GM12801 (cell line): ENCODE measurements around the gene LRRC45.

Source experiments
- CTCF ChIP-seq: IDR thresholded peaks from one replicate; pipeline ENCODE4 v1.5.1; 2011; ENCODE audit warnings: control low read depth; ENCODE audit not compliant: insufficient read length; ENCODE audit errors: extremely low read depth

The LRRC45 gene

GRCh38 chr17:82031885-82032627, 9.0 kb downstream of the LRRC45 start:
- TF ChIP-seq CTCF = no peak

DNA sequence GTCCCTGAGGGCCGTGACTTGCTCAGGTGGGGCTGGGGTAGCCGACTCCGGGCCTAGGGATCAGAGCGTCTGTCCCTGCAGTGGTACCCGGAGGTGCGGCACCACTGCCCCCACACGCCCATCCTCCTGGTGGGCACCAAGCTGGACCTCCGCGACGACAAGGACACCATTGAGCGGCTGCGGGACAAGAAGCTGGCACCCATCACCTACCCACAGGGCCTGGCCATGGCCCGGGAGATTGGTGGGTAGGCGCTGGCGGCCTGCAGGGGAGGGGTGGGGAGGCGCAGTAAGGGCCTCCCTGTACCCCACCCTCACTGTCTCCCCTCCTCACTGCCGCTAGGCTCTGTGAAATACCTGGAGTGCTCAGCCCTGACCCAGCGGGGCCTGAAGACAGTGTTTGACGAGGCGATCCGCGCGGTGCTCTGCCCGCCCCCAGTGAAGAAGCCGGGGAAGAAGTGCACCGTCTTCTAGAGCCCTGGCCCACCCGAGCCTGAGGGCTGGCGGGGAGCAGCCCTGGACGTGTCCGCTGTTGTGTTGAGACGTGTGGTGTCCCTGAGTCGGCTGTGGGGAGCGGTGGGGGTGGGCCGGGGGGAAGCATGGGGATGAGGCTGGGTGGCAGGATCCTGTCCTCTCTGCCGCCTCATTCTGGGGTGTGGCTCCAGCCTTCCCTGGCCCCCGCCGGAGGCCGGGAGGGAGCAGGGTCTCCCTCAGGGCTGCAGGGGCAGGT, 10.4 kb downstream of the LRRC45 start:
- TF ChIP-seq CTCF = no peak

DNA sequence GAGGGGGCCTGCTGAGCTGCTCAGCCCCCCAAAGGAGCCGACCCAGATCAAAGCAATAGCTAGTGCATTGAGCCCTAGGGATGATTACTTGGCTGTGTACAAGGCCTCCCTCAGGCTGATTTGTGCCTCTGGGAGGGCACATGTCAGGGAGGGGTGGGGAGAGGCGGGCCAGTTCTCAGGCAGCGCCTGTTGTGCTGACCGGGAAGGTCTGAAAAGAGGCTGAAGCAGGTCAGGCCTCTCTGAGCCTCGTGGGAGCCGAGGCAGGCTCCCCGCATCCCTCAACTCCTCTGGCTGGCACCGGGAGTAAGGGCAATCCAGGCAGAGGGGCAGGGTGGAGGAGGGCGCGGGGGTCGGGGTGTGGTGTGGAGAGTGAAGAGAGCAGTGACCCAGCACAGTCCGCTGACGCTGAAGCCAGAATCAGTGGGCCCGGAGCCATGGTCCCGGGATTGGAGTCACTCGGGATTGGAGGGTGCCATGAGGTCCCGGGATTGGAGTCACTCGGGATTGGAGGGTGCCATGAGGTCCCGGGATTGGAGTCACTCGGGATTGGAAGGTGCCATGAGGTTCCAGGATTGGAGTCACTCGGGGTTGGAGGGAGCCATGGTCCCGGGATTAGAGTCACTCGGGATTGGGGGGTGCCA, 11.4 kb downstream of the LRRC45 start:
- no peak for TF ChIP-seq CTCF

DNA sequence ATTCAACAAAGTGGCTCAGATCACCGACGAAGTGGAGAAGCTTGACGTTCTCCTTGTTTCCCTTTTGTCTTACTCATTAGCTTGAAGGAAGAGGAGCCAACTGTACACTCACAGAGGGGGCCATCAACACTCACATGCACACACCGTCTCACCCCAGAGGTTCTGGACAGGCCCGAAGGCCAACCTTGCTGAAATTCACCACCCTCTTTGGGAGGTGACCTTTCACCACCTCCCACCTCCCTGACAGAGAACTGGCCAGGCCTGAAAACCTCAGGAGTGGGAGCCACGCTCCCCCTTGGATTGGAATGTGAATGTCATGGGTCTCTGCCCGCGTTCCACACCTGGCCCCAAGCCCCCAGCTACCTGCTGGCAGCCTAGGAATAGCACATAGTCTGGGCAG, 12.4 kb downstream of the LRRC45 start:
- TF ChIP-seq CTCF = no peak

DNA sequence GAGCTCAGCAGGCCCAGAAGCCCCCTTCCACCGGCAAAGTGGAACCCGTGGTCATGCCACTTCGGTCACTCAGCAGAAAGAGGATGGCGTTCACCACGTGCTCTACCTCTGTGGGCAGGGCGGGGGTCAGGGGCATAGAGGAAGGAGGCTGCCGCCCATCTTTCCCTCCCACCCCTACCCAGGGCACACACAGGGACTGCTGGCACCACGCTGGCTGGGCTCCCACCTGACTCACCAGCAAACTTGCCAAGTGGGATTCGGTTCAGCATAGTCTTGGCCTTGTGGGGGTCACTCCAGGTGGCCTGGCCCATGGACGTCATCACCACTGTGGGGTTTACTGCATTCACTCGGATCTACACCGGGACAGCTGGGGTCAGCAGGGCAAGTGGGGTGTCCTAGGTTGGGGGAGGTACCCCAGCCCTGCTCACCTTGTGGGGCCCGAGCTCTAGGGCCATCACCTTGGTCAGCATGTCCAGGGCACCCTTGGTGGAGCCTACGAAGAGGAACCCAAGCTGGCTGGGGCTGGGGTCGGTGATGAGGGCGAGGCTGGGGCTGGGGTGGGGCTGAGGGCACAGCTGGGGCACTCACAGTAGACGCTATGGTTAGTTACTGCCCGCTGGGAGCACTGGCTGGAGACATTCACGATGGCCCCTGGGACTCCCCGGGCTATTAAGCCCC, 13.0 kb downstream of the LRRC45 start:
- TF ChIP-seq CTCF = no peak

- no peak for TF ChIP-seq CTCF
These were observed 13.6 kb downstream of the LRRC45 start for GRCh38 chr17:82036634-82037091.
